ENCODE measurements around the gene MTARC2. TPM values are rescaled to one million over a fixed set of nuclear protein-coding genes. Genes with fewer than 3 reads are reported as not detected.

MTARC2 gene
- total and polyA plus RNA-seq, 2 of the 4 experiments (the other 2 are of a cell fraction): 0.36 to 2.6 TPM

GRCh38 chr1:220808345-220809186, 60.4 kb downstream of the MTARC2 start:
- dilution Hi-C loops (cut with HindIII; ENCODE audit: low sequenced_read_pairs, unreplicated experiment) (no loop called here), in situ Hi-C loops (cut with MboI; ENCODE audit: low sequenced_read_pairs) (no loop called here), intact Hi-C loops (cut with micrococcal nuclease) (no loop called here)
- H3K4me3 ChIP-seq (ENCODE audit: insufficient read depth, low read depth, low read length): no peak overlapping the region
- no peak overlapping the region for H3K18ac ChIP-seq (ENCODE audit: low read depth, low read length)
- H3K27ac ChIP-seq (ENCODE audit: insufficient read depth, low read length): no peak overlapping the region
- POLR2A ChIA-PET (ENCODE audit: unreplicated experiment): no interaction called here
- H2BK15ac ChIP-seq (ENCODE audit: low read depth, low read length): no peak overlapping the region
- no TSS peak for BruUV-seq (replicated peaks)
- H3K27me3 ChIP-seq (ENCODE audit: control insufficient read depth, insufficient read depth, low read length): peaks cover 4% of the 10 kb centered on the region; the same call in 1 of the 2 replicates
- no peaks in the 10 kb centered on the region for H3K36me3 ChIP-seq (ENCODE audit: control insufficient read depth, insufficient read depth, low read length)
- H4K20me1 ChIP-seq (ENCODE audit: insufficient read depth, low read length): no peaks in the 10 kb centered on the region
- H4K5ac ChIP-seq (ENCODE audit: low read depth, low read length): no peak overlapping the region
- H2AK9ac ChIP-seq (replicated peaks; ENCODE audit: low read depth, low read length, poor library complexity): no peak overlapping the region
- no peak overlapping the region for H2AFZ ChIP-seq (replicated peaks; ENCODE audit: low read length, poor library complexity)
- H3K9me3 ChIP-seq (ENCODE audit: control insufficient read depth, insufficient read depth, low read length): peaks cover 2% of the 10 kb centered on the region; the same call in 1 of the 2 replicates
- H3K4me2 ChIP-seq (ENCODE audit: low read depth, low read length): no peak overlapping the region
- no peak overlapping the region for H3K23ac ChIP-seq (ENCODE audit: low read depth, low read length)
- CTCF ChIA-PET: interaction anchor here (1.8 kb wide), 1 partner anchor 395 kb away, joined by 4 read pairs; no protein-coding TSS in a partner anchor
- H3K4ac ChIP-seq (ENCODE audit: low read depth, low read length): no peak overlapping the region
- no peak for ATAC-seq (ENCODE audit: low read depth)
- no peak for DNase-seq
- no peaks in the 10 kb centered on the region for H3K79me1 ChIP-seq (ENCODE audit: low read depth in 1 of 2, low read length in 2 of 2)
- no peak overlapping the region for H3K14ac ChIP-seq (replicated peaks; ENCODE audit: low read depth, low read length)
- peaks cover 7% of the 10 kb centered on the region; the same call in 1 of the 2 replicates for H3K4me1 ChIP-seq (ENCODE audit: control insufficient read depth, insufficient read depth, low read length)
- H2BK20ac ChIP-seq (ENCODE audit: low read depth, low read length): no peak overlapping the region
- no peak overlapping the region for H3K9ac ChIP-seq (ENCODE audit: low read depth, low read length)
- no peak overlapping the region for H4K91ac ChIP-seq (ENCODE audit: insufficient read depth, low read depth, low read length)
- no peak overlapping the region for H3K56ac ChIP-seq (ENCODE audit: extremely low read depth, insufficient read depth, low read length)
- no peaks in the 10 kb centered on the region for H3K9me1 ChIP-seq (ENCODE audit: insufficient read depth, low read length)
- H2AK5ac ChIP-seq (ENCODE audit: low read depth, low read length): no peak overlapping the region
- H2BK120ac ChIP-seq (ENCODE audit: low read depth, low read length): no peak overlapping the region
- no peak overlapping the region for H2BK5ac ChIP-seq (ENCODE audit: low read depth, low read length, poor library complexity, severe bottlenecking)
- WGBS, 2 experiments (ENCODE audit: extremely low coverage in 2 of 2, insufficient read length in 1 of 2): 69% methylated on average over 5 of the region's 11 CpGs; no CpG with 5 or more reads in 1 of the 2 experiments
- H4K8ac ChIP-seq (ENCODE audit: low read depth in 2 of 2, low read length in 2 of 2): no peak overlapping the region
- TF ChIP-seq BHLHE40 (IDR thresholded peaks at IDR 0.05; ENCODE audit: low read depth, low read length) (no peak), RAD21 (IDR thresholded peaks at IDR 0.05; ENCODE audit: low read length) (no peak), CHD1 (IDR thresholded peaks at IDR 0.05; ENCODE audit: low read depth, low read length) (no peak), SMC3 (IDR thresholded peaks at IDR 0.05; ENCODE audit: low read depth, low read length) (no peak), MAZ (IDR thresholded peaks at IDR 0.05; ENCODE audit: borderline replicate concordance, low read depth, low read length) (no peak), CTCF (conservative IDR thresholded peaks at IDR 0.05; ENCODE audit: low read depth, low read length) (no peak), POLR2A (IDR thresholded peaks at IDR 0.05; ENCODE audit: low read depth, low read length) (no peak), ELK1 (IDR thresholded peaks at IDR 0.05; ENCODE audit: borderline replicate concordance, low read depth, low read length) (no peak), USF2 (IDR thresholded peaks at IDR 0.05; ENCODE audit: low read depth, low read length) (no peak), MXI1 (IDR thresholded peaks at IDR 0.05; ENCODE audit: borderline replicate concordance, low read depth, low read length) (no peak), RFX5 (IDR thresholded peaks at IDR 0.05; ENCODE audit: low read depth, low read length) (no peak), RCOR1 (IDR thresholded peaks at IDR 0.05; ENCODE audit: insufficient replicate concordance, low read length) (no peak), NFE2L2 (IDR thresholded peaks at IDR 0.05; ENCODE audit: low read depth, low read length) (no peak), CEBPB (IDR thresholded peaks at IDR 0.05; ENCODE audit: low read depth, low read length) (no peak), FOS (IDR thresholded peaks at IDR 0.05; ENCODE audit: low read depth, low read length) (no peak)
